ENCODE measurements around the gene RAPGEF1. TPM values are rescaled to one million over a fixed set of nuclear protein-coding genes. Genes with fewer than 3 reads are reported as not detected.

The RAPGEF1 gene
- total and polyA plus RNA-seq, 10 donors = 16.9 to 137 (median 104) TPM

DNA sequence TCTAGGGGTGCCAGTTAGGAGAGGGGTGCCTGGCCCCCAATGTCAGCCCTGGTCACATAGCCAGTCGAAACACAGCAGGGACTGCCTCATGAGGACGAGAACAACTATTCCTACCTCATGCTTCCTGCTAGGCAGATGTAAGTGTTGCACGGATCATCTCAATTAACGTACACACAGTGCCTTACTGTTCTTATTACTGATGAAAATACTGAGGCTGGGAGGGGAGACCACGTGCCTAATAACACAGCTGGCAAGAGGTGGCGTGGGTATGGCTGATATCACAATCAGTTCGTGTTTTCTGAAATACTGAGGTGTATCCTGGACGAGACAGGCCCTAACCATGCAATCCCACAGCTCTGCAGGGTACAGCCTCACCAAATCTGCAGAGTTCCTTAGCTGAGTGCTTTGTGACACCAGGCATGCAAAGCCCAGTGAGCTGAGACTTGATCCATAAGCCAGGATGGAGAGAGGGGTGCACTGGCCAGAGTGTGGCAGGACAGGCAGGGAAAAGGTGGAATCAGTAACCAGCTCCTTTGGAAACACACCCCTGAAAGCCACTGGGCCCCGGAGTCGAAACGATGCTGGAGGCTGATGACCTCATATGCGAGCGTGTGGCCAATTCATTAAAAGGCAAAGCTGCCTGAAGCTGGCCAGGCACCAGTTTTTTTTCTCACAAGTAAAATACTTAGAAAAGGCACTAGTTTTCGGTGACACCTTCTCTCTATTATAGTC lies 130.6 kb downstream of the RAPGEF1 start:
- H3K4me3 ChIP-seq = no peak overlapping the region
- H3K4me1 ChIP-seq = peaks cover 0 to 14% (median 4%) of the 10 kb centered on the region in 6 donors
- TF ChIP-seq, protein P1, sequence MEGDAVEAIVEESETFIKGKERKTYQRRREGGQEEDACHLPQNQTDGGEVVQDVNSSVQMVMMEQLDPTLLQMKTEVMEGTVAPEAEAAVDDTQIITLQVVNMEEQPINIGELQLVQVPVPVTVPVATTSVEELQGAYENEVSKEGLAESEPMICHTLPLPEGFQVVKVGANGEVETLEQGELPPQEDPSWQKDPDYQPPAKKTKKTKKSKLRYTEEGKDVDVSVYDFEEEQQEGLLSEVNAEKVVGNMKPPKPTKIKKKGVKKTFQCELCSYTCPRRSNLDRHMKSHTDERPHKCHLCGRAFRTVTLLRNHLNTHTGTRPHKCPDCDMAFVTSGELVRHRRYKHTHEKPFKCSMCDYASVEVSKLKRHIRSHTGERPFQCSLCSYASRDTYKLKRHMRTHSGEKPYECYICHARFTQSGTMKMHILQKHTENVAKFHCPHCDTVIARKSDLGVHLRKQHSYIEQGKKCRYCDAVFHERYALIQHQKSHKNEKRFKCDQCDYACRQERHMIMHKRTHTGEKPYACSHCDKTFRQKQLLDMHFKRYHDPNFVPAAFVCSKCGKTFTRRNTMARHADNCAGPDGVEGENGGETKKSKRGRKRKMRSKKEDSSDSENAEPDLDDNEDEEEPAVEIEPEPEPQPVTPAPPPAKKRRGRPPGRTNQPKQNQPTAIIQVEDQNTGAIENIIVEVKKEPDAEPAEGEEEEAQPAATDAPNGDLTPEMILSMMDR (IDR thresholded peaks at IDR 0.05 in 8 of 11, conservative IDR thresholded peaks at IDR 0.05 in 3 of 11) = no peak
- no peak for TF ChIP-seq POLR2A (IDR thresholded peaks at IDR 0.05)
- no peak for TF ChIP-seq POLR2AphosphoS5 (IDR thresholded peaks at IDR 0.05)
- intact Hi-C loops (cut with DNase I; ENCODE audit: low total_unique reads) = no loop called here
- H3K27me3 ChIP-seq (replicated peaks in 1 of 7) = no peaks in the 10 kb centered on the region
- WGBS, 5 donors = 80 to 88% (median 83%) methylated on average over 12 to 14 of the region's 14 CpGs
- peaks cover 0 to 100% (median 54%) of the 10 kb centered on the region in 6 donors for H3K36me3 ChIP-seq
- H3K9me3 ChIP-seq = no peaks in the 10 kb centered on the region
- no peak for DNase-seq
- H3K27ac ChIP-seq = peak overlapping the region in 3 of 8 donors; percentile 22 to 36 (median 22)

DNA sequence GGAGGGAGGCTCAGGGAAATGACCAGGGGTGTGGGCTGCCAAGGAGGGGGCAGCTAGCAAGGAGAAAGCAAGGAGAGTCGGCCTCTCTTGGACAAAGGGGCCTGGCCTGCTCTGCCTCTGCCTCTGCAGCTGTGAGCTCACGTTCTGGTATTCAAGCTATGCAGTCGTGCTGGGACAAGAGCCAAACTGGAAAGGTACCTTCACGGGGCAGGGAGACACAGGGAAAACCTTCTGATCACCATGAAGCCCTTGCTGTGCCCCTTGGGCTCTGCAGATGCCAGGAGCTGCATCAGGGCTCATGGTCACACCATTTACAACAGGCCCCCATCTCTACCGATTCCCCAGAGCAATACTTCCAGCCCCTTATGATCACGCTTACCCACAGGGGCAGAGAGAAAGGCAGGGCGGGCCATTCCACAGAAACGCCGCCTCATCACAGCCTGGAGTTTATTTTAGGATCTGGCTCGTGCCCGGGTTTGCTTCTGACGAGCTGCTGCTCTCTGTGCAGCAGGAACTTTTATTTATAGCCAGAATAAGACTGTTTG lies 131.3 kb downstream of the RAPGEF1 start:
- no peaks in the 10 kb centered on the region for H3K27me3 ChIP-seq (replicated peaks in 1 of 7)
- peaks cover 0 to 20% (median 4%) of the 10 kb centered on the region in 6 donors for H3K4me1 ChIP-seq
- H3K36me3 ChIP-seq = peaks cover 0 to 100% (median 58%) of the 10 kb centered on the region in 6 donors
- H3K9me3 ChIP-seq = no peaks in the 10 kb centered on the region
- intact Hi-C loops (cut with DNase I; ENCODE audit: low total_unique reads) = no loop called here
- no peak overlapping the region for H3K4me3 ChIP-seq
- no peak for DNase-seq
- TF ChIP-seq POLR2AphosphoS5 (IDR thresholded peaks at IDR 0.05) (no peak), POLR2A (IDR thresholded peaks at IDR 0.05) (no peak)
- TF ChIP-seq, protein P1 (IDR thresholded peaks at IDR 0.05 in 8 of 11, conservative IDR thresholded peaks at IDR 0.05 in 3 of 11) = no peak
- 75 to 88% (median 85%) methylated on average over 12 of the region's 12 CpGs for WGBS, 5 donors
- peak overlapping the region in 3 of 8 donors; percentile 22 to 36 (median 22) for H3K27ac ChIP-seq

DNA sequence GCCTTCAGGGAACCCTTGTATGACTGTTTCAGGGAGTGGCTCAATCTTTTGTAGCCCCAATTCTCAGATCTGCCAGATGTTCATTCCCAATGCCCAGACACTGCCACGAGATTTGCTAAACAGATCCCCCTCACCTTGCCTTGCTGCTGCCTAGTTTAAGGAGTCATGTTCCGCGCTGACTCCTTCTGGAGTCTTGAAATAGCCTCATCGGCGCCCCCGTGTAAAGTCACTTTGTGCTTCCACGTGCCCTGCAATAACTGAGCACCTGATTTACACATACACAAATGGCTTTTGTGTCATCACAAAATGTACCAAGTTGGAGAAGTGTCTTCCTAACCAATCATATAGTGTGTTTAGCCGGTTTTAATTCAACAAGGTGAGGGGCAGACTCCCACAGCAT lies 132.3 kb downstream of the RAPGEF1 start:
- intact Hi-C loops (cut with DNase I; ENCODE audit: low total_unique reads) = no loop called here
- peaks cover 0 to 28% (median 4%) of the 10 kb centered on the region in 6 donors for H3K4me1 ChIP-seq
- H3K4me3 ChIP-seq = no peak overlapping the region
- H3K36me3 ChIP-seq = peaks cover 0 to 100% (median 57%) of the 10 kb centered on the region in 6 donors
- H3K27ac ChIP-seq = peak overlapping the region in 1 of 8 donors; percentile 22
- no peaks in the 10 kb centered on the region for H3K27me3 ChIP-seq (replicated peaks in 1 of 7)
- DNase-seq = no peak
- TF ChIP-seq, protein P1 (IDR thresholded peaks at IDR 0.05 in 8 of 11, conservative IDR thresholded peaks at IDR 0.05 in 3 of 11) = no peak
- TF ChIP-seq POLR2AphosphoS5 (IDR thresholded peaks at IDR 0.05) (no peak), POLR2A (IDR thresholded peaks at IDR 0.05) (no peak)
- no peaks in the 10 kb centered on the region for H3K9me3 ChIP-seq
- WGBS, 5 donors = 85 to 96% (median 92%) methylated on average over 8 of the region's 8 CpGs

DNA sequence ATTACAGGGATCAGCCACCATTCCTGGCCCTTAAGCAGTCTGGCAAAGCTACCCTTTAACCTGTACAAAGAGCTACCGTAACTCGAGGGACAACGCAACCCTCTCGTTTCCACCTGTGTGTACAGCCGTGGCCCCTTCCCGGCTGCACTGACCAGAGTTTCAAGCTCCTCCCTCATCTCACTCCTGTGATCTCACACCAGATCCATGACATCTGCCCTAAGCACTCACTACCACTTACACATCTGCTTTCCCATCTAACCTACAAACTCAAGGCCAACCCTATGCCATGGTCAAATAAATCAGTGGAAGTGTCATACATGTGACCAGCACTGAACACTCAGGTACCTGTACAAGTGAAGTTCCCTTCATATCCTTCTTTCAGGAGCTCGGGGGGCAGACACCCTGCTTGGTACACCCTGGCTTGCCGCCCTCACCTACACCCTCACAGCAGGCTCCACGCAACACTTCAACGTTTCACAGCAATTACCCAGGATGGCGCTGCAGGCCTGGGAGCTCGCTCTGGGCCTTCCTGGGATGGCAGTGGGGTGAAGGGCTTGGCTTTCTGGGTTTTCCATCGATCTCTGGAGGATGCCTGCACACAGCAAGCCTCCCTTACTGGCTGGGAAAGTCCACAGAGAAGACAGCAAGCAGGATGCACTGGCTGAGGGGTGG lies 132.8 kb downstream of the RAPGEF1 start:
- Histone ChIP-seq H3K4me3 (no peak overlapping the region), H3K27me3 (replicated peaks in 1 of 7) (no peaks in the 10 kb centered on the region), H3K36me3 (peaks cover 0 to 100% (median 59%) of the 10 kb centered on the region in 6 donors), H3K4me1 (peaks cover 0 to 32% (median 4%) of the 10 kb centered on the region in 6 donors), H3K9me3 (no peaks in the 10 kb centered on the region), H3K27ac (no peak overlapping the region)
- no peak for DNase-seq
- WGBS, 5 donors = 84 to 92% (median 91%) methylated on average over 13 of the region's 13 CpGs
- TF ChIP-seq, protein P1 (IDR thresholded peaks at IDR 0.05 in 8 of 11, conservative IDR thresholded peaks at IDR 0.05 in 3 of 11) = no peak
- peak in 1 of 3 donors; percentile 36 for TF ChIP-seq POLR2AphosphoS5 (IDR thresholded peaks at IDR 0.05)
- intact Hi-C loops (cut with DNase I; ENCODE audit: low total_unique reads) = no loop called here

All from spleen (tissue), 11 donors.